IMR-90 (cell line): Measurements from ENCODE around the gene NUDT1. TPM values are rescaled to one million over a fixed set of nuclear protein-coding genes. Genes with fewer than 3 reads are reported as not detected.

Experiments used
- ATAC-seq: fragments of 200-7000 bp; cut with Tn5 transposase; 2 replicates; pipeline ENCODE4 v1.9.1; 2020; ENCODE audit warnings: low read depth, mild to moderate bottlenecking, moderate library complexity
- BruUV-seq: library from RNA; stranded (reverse); fragments of 400-500 nt; replicated peaks from 2 replicates; lab custom pipeline; 2021; lab: Mats Ljungman, UMichigan
- CTCF ChIA-PET: fragments of 300-600 bp; formaldehyde crosslinking; extraction: SDS; loops from one replicate; lab custom pipeline; 2021; ENCODE audit warnings: antibody characterized with exemption; lab: Yijun Ruan, JAX
- POLR2A ChIA-PET: fragments of 300-600 bp; sonication (Branson Sonifier 250); formaldehyde crosslinking; loops from one replicate; lab custom pipeline; 2022; ENCODE audit warnings: antibody characterized with exemption; ENCODE audit not compliant: unreplicated experiment; lab: Charles Lee
- DNase-seq: peaks from one replicate; pipeline ENCODE4 v3.0.0; 2013
- H2AFZ ChIP-seq: replicated peaks from 2 replicates; pipeline ENCODE3; 2013; ENCODE audit warnings: low read length, mild to moderate bottlenecking; ENCODE audit not compliant: poor library complexity
- H2AK5ac ChIP-seq: 2 replicates; pipeline ENCODE4 v1.6.1; 2013; ENCODE audit warnings: low read depth, low read length, inconsistent platforms
- H2AK9ac ChIP-seq: replicated peaks from 2 replicates; pipeline ENCODE3; 2013; ENCODE audit warnings: mild to moderate bottlenecking, low read depth, low read length, moderate library complexity; ENCODE audit not compliant: poor library complexity
- H2BK120ac ChIP-seq: 2 replicates; pipeline ENCODE4 v1.6.1; 2013; ENCODE audit warnings: low read depth, low read length, inconsistent platforms
- H2BK15ac ChIP-seq: 3 replicates; pipeline ENCODE4 v1.6.1; 2013; ENCODE audit warnings: low read depth, low read length, inconsistent platforms
- H2BK20ac ChIP-seq: 2 replicates; pipeline ENCODE4 v1.6.1; 2013; ENCODE audit warnings: low read depth, mild to moderate bottlenecking, inconsistent platforms, low read length, moderate library complexity
- H2BK5ac ChIP-seq: 2 replicates; pipeline ENCODE4 v1.6.1; 2013; ENCODE audit warnings: mild to moderate bottlenecking, low read depth, low read length, inconsistent platforms; ENCODE audit not compliant: poor library complexity, severe bottlenecking
- H3K14ac ChIP-seq: replicated peaks from 2 replicates; pipeline ENCODE4 v1.6.1; 2013; ENCODE audit warnings: low read depth, low read length, inconsistent platforms
- H3K18ac ChIP-seq: 2 replicates; pipeline ENCODE4 v1.6.1; 2013; ENCODE audit warnings: low read depth, low read length, control low read depth
- H3K23ac ChIP-seq: 2 replicates; pipeline ENCODE4 v1.6.1; 2013; ENCODE audit warnings: low read depth, low read length, inconsistent platforms
- H3K27ac ChIP-seq: 2 replicates; pipeline ENCODE4 v1.5.1; 2013; ENCODE audit warnings: mild to moderate bottlenecking, control low read depth, low read length; ENCODE audit not compliant: insufficient read depth
- H3K27me3 ChIP-seq: 2 replicates; pipeline ENCODE4 v1.6.1; 2013; ENCODE audit warnings: low read length; ENCODE audit not compliant: control insufficient read depth, insufficient read depth
- H3K36me3 ChIP-seq: 2 replicates; pipeline ENCODE4 v1.6.1; 2013; ENCODE audit warnings: low read length, mixed read lengths; ENCODE audit not compliant: control insufficient read depth, insufficient read depth
- H3K4ac ChIP-seq: 2 replicates; pipeline ENCODE4 v1.6.1; 2013; ENCODE audit warnings: low read depth, low read length, inconsistent platforms
- H3K4me1 ChIP-seq: 2 replicates; pipeline ENCODE4 v1.6.1; 2013; ENCODE audit warnings: low read length, mixed read lengths; ENCODE audit not compliant: control insufficient read depth, insufficient read depth
- H3K4me2 ChIP-seq: 2 replicates; pipeline ENCODE4 v1.6.1; 2013; ENCODE audit warnings: low read depth, mild to moderate bottlenecking, control low read depth, low read length, moderate library complexity
- H3K4me3 ChIP-seq: 2 replicates; pipeline ENCODE4 v1.5.1; 2013; ENCODE audit warnings: low read depth, mild to moderate bottlenecking, control low read depth, low read length, moderate library complexity; ENCODE audit not compliant: insufficient read depth
- H3K56ac ChIP-seq: 2 replicates; pipeline ENCODE4 v1.6.1; 2013; ENCODE audit warnings: low read length, inconsistent platforms; ENCODE audit not compliant: insufficient read depth; ENCODE audit errors: extremely low read depth
- H3K79me1 ChIP-seq, 2 experiments: 2 replicates each; pipeline ENCODE4 v1.6.1; 2013; ENCODE audit warnings: low read length in 2 of 2, inconsistent platforms in 1 of 2, low read depth in 1 of 2
- H3K9ac ChIP-seq: 2 replicates; pipeline ENCODE4 v1.6.1; 2013; ENCODE audit warnings: low read depth, low read length, control low read depth
- H3K9me1 ChIP-seq: 2 replicates; pipeline ENCODE4 v1.6.1; 2013; ENCODE audit warnings: low read length, inconsistent platforms; ENCODE audit not compliant: insufficient read depth
- H3K9me3 ChIP-seq: 2 replicates; pipeline ENCODE4 v1.6.1; 2013; ENCODE audit warnings: low read length; ENCODE audit not compliant: control insufficient read depth, insufficient read depth
- H4K20me1 ChIP-seq: 2 replicates; pipeline ENCODE4 v1.6.1; 2013; ENCODE audit warnings: low read length, inconsistent platforms; ENCODE audit not compliant: insufficient read depth
- H4K5ac ChIP-seq: 2 replicates; pipeline ENCODE4 v1.6.1; 2013; ENCODE audit warnings: mild to moderate bottlenecking, low read depth, low read length, control low read depth
- H4K8ac ChIP-seq, 2 experiments: 2 replicates each; pipeline ENCODE4 v1.6.1; 2013; ENCODE audit warnings: low read depth in 2 of 2, low read length in 2 of 2, control low read depth in 1 of 2, inconsistent platforms in 1 of 2
- H4K91ac ChIP-seq: 2 replicates; pipeline ENCODE4 v1.6.1; 2013; ENCODE audit warnings: low read depth, low read length, inconsistent platforms; ENCODE audit not compliant: insufficient read depth
- BHLHE40 ChIP-seq: fragments of 150-350 bp; IDR thresholded peaks from 2 replicates; pipeline ENCODE4 v1.6.1; 2016; ENCODE audit warnings: mild to moderate bottlenecking, low read depth, low read length
- CEBPB ChIP-seq: IDR thresholded peaks from 2 replicates; pipeline ENCODE4 v1.6.1; 2012; ENCODE audit warnings: low read depth, low read length, improper control_type of control experiment
- CHD1 ChIP-seq: IDR thresholded peaks from 2 replicates; pipeline ENCODE4 v1.6.1; 2012; ENCODE audit warnings: low read depth, low read length, improper control_type of control experiment
- CTCF ChIP-seq: conservative IDR thresholded peaks from 2 replicates; pipeline ENCODE4 v1.5.1; 2012; ENCODE audit warnings: mild to moderate bottlenecking, low read depth, low read length, improper control_type of control experiment
- ELK1 ChIP-seq: fragments of 150-350 bp; IDR thresholded peaks from 2 replicates; pipeline ENCODE4 v1.6.1; 2016; ENCODE audit warnings: low read depth, mild to moderate bottlenecking, low read length, moderate library complexity, borderline replicate concordance
- FOS ChIP-seq: fragments of 150-350 bp; IDR thresholded peaks from 2 replicates; pipeline ENCODE4 v1.6.1; 2016; ENCODE audit warnings: low read depth, low read length
- MAFK ChIP-seq: IDR thresholded peaks from 2 replicates; pipeline ENCODE4 v1.6.1; 2012; ENCODE audit warnings: low read depth, low read length, improper control_type of control experiment
- MAZ ChIP-seq: IDR thresholded peaks from 2 replicates; pipeline ENCODE4 v1.6.1; 2012; ENCODE audit warnings: low read depth, mild to moderate bottlenecking, low read length, improper control_type of control experiment, moderate library complexity, borderline replicate concordance
- MXI1 ChIP-seq: IDR thresholded peaks from 2 replicates; pipeline ENCODE4 v1.6.1; 2012; ENCODE audit warnings: low read depth, mild to moderate bottlenecking, low read length, moderate library complexity, borderline replicate concordance
- RAD21 ChIP-seq: IDR thresholded peaks from 2 replicates; pipeline ENCODE4 v1.6.1; 2012; ENCODE audit warnings: low read length, improper control_type of control experiment
- RCOR1 ChIP-seq: IDR thresholded peaks from 2 replicates; pipeline ENCODE4 v1.6.1; 2012; ENCODE audit warnings: mild to moderate bottlenecking, low read length, improper control_type of control experiment; ENCODE audit not compliant: insufficient replicate concordance
- RFX5 ChIP-seq: IDR thresholded peaks from 2 replicates; pipeline ENCODE4 v1.8.0; 2012; ENCODE audit warnings: low read depth, mild to moderate bottlenecking, low read length, moderate library complexity
- WGBS, 2 experiments: methylation state at CpG; one replicate each; pipeline versions ENCODE4 v1.1.5 to v1.1.7; 2013; ENCODE audit warnings: missing lambda C conversion rate in 2 of 2; ENCODE audit not compliant: insufficient read length in 1 of 2; ENCODE audit errors: extremely low coverage in 2 of 2; 5-methylcytosine and 5-hydroxymethylcytosine counted together
- dilution Hi-C: fragments of 300-500 bp; cut with HindIII; formaldehyde crosslinking; loops from one replicate; pipeline ENCODE4 v1.14.3; 2018; ENCODE audit warnings: low sequenced_read_pairs; ENCODE audit not compliant: unreplicated experiment
- in situ Hi-C: fragments of 300-500 bp; cut with MboI; formaldehyde crosslinking; loops from 3 replicates; pipeline ENCODE4 v1.14.3; 2019; ENCODE audit warnings: low sequenced_read_pairs, inconsistent platforms, mixed read lengths
- intact Hi-C: fragments of 100-400 bp; cut with micrococcal nuclease; formaldehyde crosslinking; loops from 2 replicates; pipeline ENCODE4 v1.10.0; 2022
- polyA plus RNA-seq, 3 experiments: library from polyadenylated mRNA; depleted of rRNA; stranded (reverse); fragments of >200 nt; gene quantifications; 2 replicates each; pipeline ENCODE4 v1.2.3, GENCODE V29; 2012; ENCODE audit warnings: low replicate concordance in 1 of 3
- total RNA-seq: library from RNA; depleted of rRNA; stranded (reverse); fragments of >200 nt; gene quantifications from 2 replicates; pipeline ENCODE4 v1.2.3, GENCODE V29; 2012
- TF ChIP-seq, protein P1 (sequence below): fragments of 150-350 bp; IDR thresholded peaks from 2 replicates; pipeline ENCODE4 v1.6.1; 2017; ENCODE audit warnings: mild to moderate bottlenecking, antibody characterized with exemption, low read length, low read depth

NUDT1 gene
- total and polyA plus RNA-seq, 2 of the 4 experiments (the other 2 are of a cell fraction): 33.4 to 49.1 TPM

GRCh38 chr7:2288503-2288902, 46.5 kb downstream of the NUDT1 start:
- dilution Hi-C loops (no loop called here), in situ Hi-C loops (no loop called here), intact Hi-C loops (no loop called here)
- Histone ChIP-seq H3K14ac (no peak overlapping the region), H3K27ac (no peak overlapping the region), H2AFZ (no peak overlapping the region), H3K36me3 (no peaks in the 10 kb centered on the region), H2BK15ac (no peak overlapping the region), H3K4me1 (no peaks in the 10 kb centered on the region), H3K23ac (no peak overlapping the region), H3K4me2 (no peak overlapping the region), H3K9me1 (peaks cover 10% of the 10 kb centered on the region), H2AK5ac (no peak overlapping the region), H3K9me3 (no peaks in the 10 kb centered on the region), H3K27me3 (no peaks in the 10 kb centered on the region), H3K56ac (no peak overlapping the region), H4K91ac (no peak overlapping the region), H4K8ac (no peak overlapping the region), H3K4ac (no peak overlapping the region), H2AK9ac (no peak overlapping the region), H4K5ac (no peak overlapping the region), H3K79me1 (peaks cover 9 to 57% of the 10 kb centered on the region in 2 experiments; a peak in 2 of 4 replicates), H2BK120ac (no peak overlapping the region), H3K9ac (no peak overlapping the region), H2BK20ac (no peak overlapping the region), H4K20me1 (peaks cover 4% of the 10 kb centered on the region; the same call in 1 of the 2 replicates), H3K18ac (no peak overlapping the region), H2BK5ac (no peak overlapping the region), H3K4me3 (no peak overlapping the region)
- ATAC-seq (no peak), DNase-seq (no peak)
- TF ChIP-seq RCOR1 (no peak), ELK1 (no peak), CHD1 (no peak), MAZ (no peak), BHLHE40 (no peak), MAFK (no peak), MXI1 (no peak), CEBPB (no peak), RAD21 (no peak), CTCF (no peak), FOS (no peak), RFX5 (no peak)
- TF ChIP-seq, protein P1, sequence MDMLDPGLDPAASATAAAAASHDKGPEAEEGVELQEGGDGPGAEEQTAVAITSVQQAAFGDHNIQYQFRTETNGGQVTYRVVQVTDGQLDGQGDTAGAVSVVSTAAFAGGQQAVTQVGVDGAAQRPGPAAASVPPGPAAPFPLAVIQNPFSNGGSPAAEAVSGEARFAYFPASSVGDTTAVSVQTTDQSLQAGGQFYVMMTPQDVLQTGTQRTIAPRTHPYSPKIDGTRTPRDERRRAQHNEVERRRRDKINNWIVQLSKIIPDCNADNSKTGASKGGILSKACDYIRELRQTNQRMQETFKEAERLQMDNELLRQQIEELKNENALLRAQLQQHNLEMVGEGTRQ: no peak
- no TSS peak for BruUV-seq
- POLR2A ChIA-PET: no interaction called here
- WGBS, 2 experiments: 91% methylated on average over 4 of the region's 8 CpGs; no CpG with 5 or more reads in 1 of the 2 experiments
- CTCF ChIA-PET: no interaction called here
